HL-60/S4 treated with phorbol 12-myristate 13-acetate at 8.2 ng/mL for 4 days and 3 days (cell line): ENCODE results near the gene FAAP100.

Experiments
- in situ Hi-C: fragments of 300-500 bp; cut with MboI; formaldehyde crosslinking; loops from 2 replicates; pipeline ENCODE4 v1.15.0; 2022; ENCODE audit warnings: low sequenced_read_pairs

FAAP100 gene

GRCh38 chr17:81526662-81527571 lies 25.2 kb downstream of the FAAP100 start:
- in situ Hi-C loops: no loop called here

- in situ Hi-C loops: no loop called here
These were observed 27.3 kb downstream of the FAAP100 start for GRCh38 chr17:81524865-81525159.

- in situ Hi-C loops: no loop called here
These were observed 27.9 kb downstream of the FAAP100 start for GRCh38 chr17:81524039-81524864.

GRCh38 chr17:81523402-81524038 lies 28.6 kb downstream of the FAAP100 start:
- in situ Hi-C loops: no loop called here

- in situ Hi-C loops: no loop called here
These were observed 29.4 kb downstream of the FAAP100 start for GRCh38 chr17:81522491-81523401.

- in situ Hi-C loops: no loop called here
These were observed 31.9 kb downstream of the FAAP100 start for GRCh38 chr17:81520021-81520901.

- in situ Hi-C loops: no loop called here
These were observed 32.7 kb downstream of the FAAP100 start for GRCh38 chr17:81519284-81520020.

GRCh38 chr17:81518785-81519283 lies 33.3 kb downstream of the FAAP100 start:
- in situ Hi-C loops: no loop called here

- in situ Hi-C loops: no loop called here
These were observed 33.9 kb downstream of the FAAP100 start for GRCh38 chr17:81518113-81518784.

GRCh38 chr17:81517339-81518112 lies 34.6 kb downstream of the FAAP100 start:
- in situ Hi-C loops: no loop called here

- in situ Hi-C loops: no loop called here
These were observed 35.2 kb downstream of the FAAP100 start for GRCh38 chr17:81517009-81517338.

GRCh38 chr17:81516439-81516838 lies 35.7 kb downstream of the FAAP100 start:
- in situ Hi-C loops: no loop called here

- in situ Hi-C loops: no loop called here
These were observed 36.6 kb downstream of the FAAP100 start for GRCh38 chr17:81515530-81516041.

GRCh38 chr17:81514739-81515529 lies 37.2 kb downstream of the FAAP100 start:
- in situ Hi-C loops: no loop called here

GRCh38 chr17:81514489-81514738 lies 37.7 kb downstream of the FAAP100 start:
- in situ Hi-C loops: no loop called here

GRCh38 chr17:81513753-81514488 lies 38.2 kb downstream of the FAAP100 start:
- in situ Hi-C loops: no loop called here
